ENCODE results near the gene B3GNT9. TPM values are rescaled to one million over a fixed set of nuclear protein-coding genes. Genes with fewer than 3 reads are reported as not detected.

The B3GNT9 gene
- total and polyA plus RNA-seq, 4 experiments from 2014 or later: 10.0 to 11.8 (median 10.2) TPM

DNA sequence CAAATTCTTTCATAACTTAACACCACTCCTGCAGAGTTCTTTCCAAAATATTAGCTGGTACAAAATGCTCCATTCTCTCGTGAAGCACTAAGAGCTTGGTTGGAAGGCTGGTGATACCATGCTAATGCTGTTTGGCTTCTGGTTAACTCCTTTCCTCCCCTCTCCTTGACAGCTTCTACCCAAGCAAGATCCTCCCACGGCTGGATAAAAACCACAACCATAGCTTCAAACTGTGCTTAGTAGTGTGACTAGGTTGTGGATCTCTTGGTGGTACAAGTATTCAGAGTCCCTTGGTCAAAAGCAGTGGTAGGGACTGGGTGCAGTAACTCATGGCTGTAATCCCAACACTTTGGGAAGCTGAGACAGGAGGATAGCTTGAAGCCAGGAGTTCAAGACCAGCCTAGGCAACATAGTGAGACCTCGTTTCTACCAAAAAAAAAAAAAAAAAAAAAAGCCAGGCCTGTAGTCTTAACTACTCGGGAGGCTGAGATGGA is 38.8 kb downstream of the B3GNT9 start:
- Histone ChIP-seq H3K36me3 (ENCODE audit: insufficient read depth, low read length) (no peaks in the 10 kb centered on the region), H3K9me3 (ENCODE audit: control insufficient read depth in 1 of 2, low read length in 2 of 2) (no peaks in the 10 kb centered on the region), H3K27ac (ENCODE audit: low read depth, low read length) (no peak overlapping the region), H3K4me1 (ENCODE audit: insufficient read depth, low read length) (peaks cover 30% of the 10 kb centered on the region), H3K27me3 (ENCODE audit: insufficient read depth, low read length) (no peaks in the 10 kb centered on the region), H3K4me3 (ENCODE audit: low read length in 2 of 2) (no peak overlapping the region)
- Mint-ChIP-seq H3K4me1 (peaks cover 31 to 53% (median 41%) of the 10 kb centered on the region in 4 donors), H3K27ac (peak overlapping the region in 3 of 7 donors; percentile 22 to 84 (median 78)), H3K9me3 (peaks cover 0 to 3% (median 0%) of the 10 kb centered on the region in 8 donors), H3K27me3 (no peaks in the 10 kb centered on the region), H3K4me3 (peak overlapping the region in 4 of 8 donors; percentile 17 to 97 (median 66)), H3K36me3 (peaks cover 3 to 18% of the 10 kb centered on the region in 2 donors)
- intact Hi-C loops (cut with micrococcal nuclease): no loop called here
- ChIA-PET POLR2A (ENCODE audit: partially characterized antibody) (interaction anchor here (1.4 kb wide), 1 partner anchor 84 kb away, joined by 6 read pairs; no protein-coding TSS in a partner anchor), CTCF (ENCODE audit: partially characterized antibody) (interaction anchor here (0.9 to 1.9 kb wide), 4 partner anchors 11 to 73 kb away, joined by 3 to 8 read pairs (median 5); no protein-coding TSS in a partner anchor)
- no peak for DNase-seq

DNA sequence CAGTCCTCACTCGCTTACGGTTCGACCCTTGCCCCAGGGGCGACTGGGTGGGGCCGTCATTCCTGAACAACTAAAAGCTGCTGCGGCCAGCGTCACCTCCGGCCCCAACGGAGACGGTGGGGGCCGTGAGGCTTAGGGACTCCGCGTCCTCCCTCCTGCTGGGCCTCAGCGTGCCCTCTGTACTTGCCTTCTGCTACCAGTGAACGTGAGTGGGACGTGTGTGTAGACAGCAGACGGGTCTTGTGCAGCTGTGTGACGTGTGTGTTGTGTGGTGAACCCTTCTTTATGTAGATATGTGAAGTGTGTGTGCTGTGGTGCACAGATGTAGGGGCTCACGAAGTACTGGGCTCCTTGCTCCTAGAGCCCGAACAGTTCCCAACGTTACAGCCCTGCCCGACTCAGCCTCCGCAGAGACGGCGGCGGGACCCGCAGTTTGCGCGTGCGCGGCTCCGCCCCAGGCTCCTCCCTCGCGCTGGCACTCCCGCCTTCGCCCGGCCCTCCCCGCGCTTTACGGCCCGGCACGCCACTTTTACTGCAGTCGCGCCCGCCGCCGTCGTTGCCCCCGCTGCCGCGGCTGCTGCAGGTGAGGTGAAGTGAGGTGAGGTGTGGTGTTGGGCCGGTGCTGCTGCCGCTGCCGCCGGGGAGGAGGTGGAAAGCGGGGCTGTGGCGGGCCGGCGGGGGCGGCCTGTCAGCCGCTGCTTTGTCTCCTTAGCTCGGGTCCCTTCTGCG is 41.2 kb downstream of the B3GNT9 start, which contains the start of gene PHAF1:
TSS of gene PHAF1 (plus strand) at position 535 of the 729 bp plus-strand sequence. CDS start 235 bp downstream, outside the sequence.
- no peaks in the 10 kb centered on the region for H3K36me3 ChIP-seq (ENCODE audit: insufficient read depth, low read length)
- ChIA-PET CTCF (ENCODE audit: partially characterized antibody) (interaction anchor here (1.0 to 1.6 kb wide), 4 partner anchors 8 to 91 kb away, joined by 3 to 9 read pairs (median 6); partner anchors contain the start of gene B3GNT9), POLR2A (ENCODE audit: partially characterized antibody) (interaction anchor here (1.0 to 2.9 kb wide), 7 partner anchors 42 to 155 kb away, joined by 3 to 14 read pairs (median 6); partner anchors contain the start of genes B3GNT9, CBFB, FBXL8 and TRADD)
- Mint-ChIP-seq H3K4me1 (peaks cover 21 to 41% (median 30%) of the 10 kb centered on the region in 4 donors), H3K4me3 (peak within 1 kb of the TSS; percentile 92 to 97 (median 94)), H3K27me3 (no peaks in the 10 kb centered on the region), H3K27ac (peak within 1 kb of the TSS; percentile 84 to 95 (median 91)), H3K36me3 (peaks cover 0 to 10% of the 10 kb centered on the region in 2 donors), H3K9me3 (peaks cover 0 to 3% (median 0%) of the 10 kb centered on the region in 8 donors)
- H3K4me1 ChIP-seq (ENCODE audit: insufficient read depth, low read length): peaks cover 30% of the 10 kb centered on the region
- intact Hi-C loops (cut with micrococcal nuclease): loop anchor here (1.0 to 2.0 kb wide), 4 partner anchors 41 to 80 kb away; partner anchors contain the start of genes B3GNT9, CBFB, FBXL8 and MATCAP1
- H3K9me3 ChIP-seq (ENCODE audit: control insufficient read depth in 1 of 2, low read length in 2 of 2): no peaks in the 10 kb centered on the region
- DNase-seq: peak; percentile 93 to 98 (median 96)
- H3K27ac ChIP-seq (ENCODE audit: low read depth, low read length): peak within 1 kb of the TSS; percentile 66
- peak within 1 kb of the TSS; percentile 85 to 96 for H3K4me3 ChIP-seq (ENCODE audit: low read length in 2 of 2)
- H3K27me3 ChIP-seq (ENCODE audit: insufficient read depth, low read length): no peaks in the 10 kb centered on the region

DNA sequence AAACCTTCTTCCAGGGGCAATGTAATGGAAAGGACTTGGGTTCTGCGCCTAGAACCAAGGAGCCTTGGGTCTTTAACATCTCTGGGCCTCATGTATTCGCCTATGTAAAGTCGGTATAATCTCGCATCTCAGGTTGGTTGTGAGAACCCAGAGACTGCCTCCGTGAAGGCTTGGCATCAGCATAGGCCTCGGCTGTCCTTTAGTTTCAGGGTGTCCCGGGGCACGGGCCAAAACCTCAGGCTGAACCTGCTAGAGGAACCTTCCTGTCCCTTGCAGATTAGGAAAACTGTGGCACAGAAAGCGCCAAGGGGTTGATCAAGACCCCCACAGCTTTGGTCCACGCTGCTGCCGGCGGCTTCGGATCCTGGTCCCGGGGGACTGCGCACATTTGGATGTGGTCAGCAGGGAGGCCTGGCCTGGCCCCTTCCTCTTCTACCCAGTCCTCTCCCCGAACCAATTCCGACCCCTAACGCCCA is 41.8 kb downstream of the B3GNT9 start:
- Histone ChIP-seq H3K9me3 (ENCODE audit: control insufficient read depth in 1 of 2, low read length in 2 of 2) (no peaks in the 10 kb centered on the region), H3K27me3 (ENCODE audit: insufficient read depth, low read length) (no peaks in the 10 kb centered on the region), H3K27ac (ENCODE audit: low read depth, low read length) (peak overlapping the region; percentile 36), H3K36me3 (ENCODE audit: insufficient read depth, low read length) (no peaks in the 10 kb centered on the region), H3K4me3 (ENCODE audit: low read length in 2 of 2) (peak overlapping the region; percentile 81 to 96), H3K4me1 (ENCODE audit: insufficient read depth, low read length) (peaks cover 30% of the 10 kb centered on the region)
- Mint-ChIP-seq H3K27me3 (no peaks in the 10 kb centered on the region), H3K36me3 (peaks cover 0 to 8% of the 10 kb centered on the region in 2 donors), H3K4me3 (peak overlapping the region; percentile 92 to 97 (median 94)), H3K4me1 (peaks cover 18 to 36% (median 29%) of the 10 kb centered on the region in 4 donors), H3K9me3 (peaks cover 0 to 3% (median 0%) of the 10 kb centered on the region in 8 donors), H3K27ac (peak overlapping the region in 5 of 7 donors; percentile 84 to 95 (median 88))
- no peak for DNase-seq
- POLR2A ChIA-PET (ENCODE audit: partially characterized antibody): interaction anchor here (1.4 to 2.9 kb wide), 5 partner anchors 43 to 80 kb away, joined by 6 to 14 read pairs (median 6); partner anchors contain the start of genes B3GNT9, CBFB, FBXL8 and TRADD
- intact Hi-C loops (cut with micrococcal nuclease): loop anchor here (1.0 to 2.0 kb wide), 4 partner anchors 42 to 80 kb away; partner anchors contain the start of genes B3GNT9, CBFB, FBXL8 and MATCAP1
- CTCF ChIA-PET (ENCODE audit: partially characterized antibody): interaction anchor here (0.5 to 1.6 kb wide), 3 partner anchors 8 to 42 kb away, joined by 4 to 9 read pairs (median 4); partner anchors contain the start of gene B3GNT9

DNA sequence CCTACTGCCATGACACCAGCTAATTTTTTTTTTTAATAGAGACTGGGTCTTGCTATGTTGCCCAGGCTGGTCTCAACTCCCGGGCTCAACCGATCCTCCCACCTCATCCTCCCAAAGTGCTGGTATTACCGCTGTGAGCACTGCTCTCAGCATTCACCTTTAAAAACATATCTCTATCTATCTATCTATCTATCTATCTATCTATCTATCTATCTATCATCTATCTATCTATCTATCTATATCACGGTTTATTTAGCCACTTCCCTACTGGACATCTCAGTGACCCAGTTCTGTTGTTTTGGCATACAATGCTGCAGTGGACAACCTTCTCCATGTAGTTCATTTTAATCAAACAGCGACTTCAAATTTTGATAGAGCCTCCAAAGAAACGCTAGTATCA is 42.3 kb downstream of the B3GNT9 start:
- H3K4me3 ChIP-seq (ENCODE audit: low read length in 2 of 2): no peak overlapping the region
- Mint-ChIP-seq H3K9me3 (peaks cover 0 to 3% (median 0%) of the 10 kb centered on the region in 8 donors), H3K4me1 (peaks cover 18 to 36% (median 29%) of the 10 kb centered on the region in 4 donors), H3K4me3 (peak overlapping the region in 2 of 8 donors; percentile 9 to 59), H3K36me3 (peaks cover 0 to 8% of the 10 kb centered on the region in 2 donors), H3K27ac (peak overlapping the region in 2 of 7 donors; percentile 2 to 21), H3K27me3 (no peaks in the 10 kb centered on the region)
- H3K4me1 ChIP-seq (ENCODE audit: insufficient read depth, low read length): peaks cover 30% of the 10 kb centered on the region
- H3K9me3 ChIP-seq (ENCODE audit: control insufficient read depth in 1 of 2, low read length in 2 of 2): no peaks in the 10 kb centered on the region
- H3K27ac ChIP-seq (ENCODE audit: low read depth, low read length): no peak overlapping the region
- intact Hi-C loops (cut with micrococcal nuclease): loop anchor here (2.0 kb wide), 3 partner anchors 42 to 74 kb away; partner anchors contain the start of genes B3GNT9, FBXL8, MATCAP1 and TRADD
- no peaks in the 10 kb centered on the region for H3K36me3 ChIP-seq (ENCODE audit: insufficient read depth, low read length)
- H3K27me3 ChIP-seq (ENCODE audit: insufficient read depth, low read length): no peaks in the 10 kb centered on the region
- CTCF ChIA-PET (ENCODE audit: partially characterized antibody): interaction anchor here (0.5 to 1.5 kb wide), 2 partner anchors 15 to 46 kb away, joined by 4 to 6 read pairs; no protein-coding TSS in a partner anchor
- no peak for DNase-seq
- POLR2A ChIA-PET (ENCODE audit: partially characterized antibody): interaction anchor here (1.4 to 2.9 kb wide), 3 partner anchors 46 to 79 kb away, joined by 6 to 14 read pairs (median 12); partner anchors contain the start of genes CBFB, FBXL8 and TRADD

DNA sequence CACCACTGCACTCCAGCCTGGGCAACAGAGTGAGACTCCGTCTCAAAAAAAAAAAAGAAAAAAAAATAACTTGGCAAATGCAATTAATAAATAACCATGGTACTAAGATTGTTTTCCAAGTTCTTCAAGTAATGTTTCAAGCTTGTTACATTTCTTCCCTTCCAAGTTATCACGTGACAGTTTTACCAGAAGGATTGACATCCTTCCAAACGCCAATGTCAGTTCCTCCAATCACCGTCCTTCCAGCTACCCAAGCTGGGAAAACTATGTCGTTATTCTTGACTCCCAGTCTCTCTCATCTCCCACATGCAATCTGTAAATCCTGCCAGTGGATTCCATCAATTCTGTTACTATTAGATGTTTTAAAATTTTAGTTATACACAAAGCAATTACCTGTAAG is 44.9 kb downstream of the B3GNT9 start:
- H3K4me3 Mint-ChIP-seq: no peak overlapping the region
- Histone ChIP-seq H3K4me1 (ENCODE audit: insufficient read depth, low read length) (peaks cover 15% of the 10 kb centered on the region), H3K4me3 (ENCODE audit: low read length in 2 of 2) (no peak overlapping the region), H3K27ac (ENCODE audit: low read depth, low read length) (no peak overlapping the region), H3K27me3 (ENCODE audit: insufficient read depth, low read length) (no peaks in the 10 kb centered on the region), H3K9me3 (ENCODE audit: control insufficient read depth in 1 of 2, low read length in 2 of 2) (no peaks in the 10 kb centered on the region), H3K36me3 (ENCODE audit: insufficient read depth, low read length) (no peaks in the 10 kb centered on the region)
- ChIA-PET CTCF (ENCODE audit: partially characterized antibody) (interaction anchor here (1.0 to 1.9 kb wide), 8 partner anchors 8 to 121 kb away, joined by 3 to 10 read pairs (median 4); partner anchors contain the start of gene TMEM208), POLR2A (ENCODE audit: partially characterized antibody) (interaction anchor here (1.4 kb wide), 1 partner anchor 49 kb away, joined by 5 read pairs; no protein-coding TSS in a partner anchor)
- H3K36me3 Mint-ChIP-seq: peaks cover 0 to 9% of the 10 kb centered on the region in 2 donors
- peaks cover 0 to 2% (median 0%) of the 10 kb centered on the region in 8 donors for H3K9me3 Mint-ChIP-seq
- DNase-seq: no peak
- H3K27me3 Mint-ChIP-seq: no peaks in the 10 kb centered on the region
- peaks cover 8 to 18% (median 11%) of the 10 kb centered on the region in 4 donors for H3K4me1 Mint-ChIP-seq
- peak overlapping the region in 1 of 7 donors; percentile 47 for H3K27ac Mint-ChIP-seq
- intact Hi-C loops (cut with micrococcal nuclease): no loop called here

DNA sequence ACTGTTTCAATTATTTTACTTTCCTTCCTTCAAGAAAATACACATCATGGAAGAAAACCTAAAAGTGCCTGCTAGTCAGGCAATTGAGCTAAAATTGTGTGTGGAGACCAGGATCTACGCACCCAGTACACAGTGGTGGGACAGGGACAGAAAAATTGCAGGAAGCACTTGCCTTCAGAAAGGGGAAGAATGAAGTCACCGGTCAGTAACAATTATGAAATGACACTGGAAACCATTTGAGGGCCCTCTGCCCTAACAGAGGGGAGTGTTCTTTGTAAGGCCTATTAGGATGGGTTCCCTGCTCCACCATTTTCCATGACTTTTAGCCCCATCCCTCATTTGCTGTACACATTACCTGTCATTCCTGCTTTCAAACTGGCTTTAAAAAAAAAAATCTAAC is 45.6 kb downstream of the B3GNT9 start:
- Histone ChIP-seq H3K4me1 (ENCODE audit: insufficient read depth, low read length) (peaks cover 9% of the 10 kb centered on the region), H3K36me3 (ENCODE audit: insufficient read depth, low read length) (no peaks in the 10 kb centered on the region), H3K4me3 (ENCODE audit: low read length in 2 of 2) (no peak overlapping the region), H3K27ac (ENCODE audit: low read depth, low read length) (no peak overlapping the region), H3K27me3 (ENCODE audit: insufficient read depth, low read length) (no peaks in the 10 kb centered on the region), H3K9me3 (ENCODE audit: control insufficient read depth in 1 of 2, low read length in 2 of 2) (no peaks in the 10 kb centered on the region)
- DNase-seq: no peak
- Mint-ChIP-seq H3K27ac (peak overlapping the region in 2 of 7 donors; percentile 60 to 67), H3K4me3 (no peak overlapping the region), H3K4me1 (peaks cover 5 to 12% (median 8%) of the 10 kb centered on the region in 4 donors), H3K9me3 (peaks cover 0 to 2% (median 0%) of the 10 kb centered on the region in 8 donors), H3K27me3 (no peaks in the 10 kb centered on the region), H3K36me3 (peaks cover 0 to 9% of the 10 kb centered on the region in 2 donors)
- intact Hi-C loops (cut with micrococcal nuclease): no loop called here
- POLR2A ChIA-PET (ENCODE audit: partially characterized antibody): no interaction called here
- CTCF ChIA-PET (ENCODE audit: partially characterized antibody): interaction anchor here (1.0 to 6.7 kb wide), 6 partner anchors 50 to 122 kb away, joined by 3 to 72 read pairs (median 8); partner anchors contain the start of gene TMEM208

All from CD4-positive, alpha-beta memory T cell (primary cell).